Measurements from ENCODE around the gene TFDP1. TPM values are rescaled to one million over a fixed set of nuclear protein-coding genes. Genes with fewer than 3 reads are reported as not detected.

TFDP1 gene
- total and polyA plus RNA-seq, 2 experiments from 2014 or later = 74.8 to 122 TPM

DNA sequence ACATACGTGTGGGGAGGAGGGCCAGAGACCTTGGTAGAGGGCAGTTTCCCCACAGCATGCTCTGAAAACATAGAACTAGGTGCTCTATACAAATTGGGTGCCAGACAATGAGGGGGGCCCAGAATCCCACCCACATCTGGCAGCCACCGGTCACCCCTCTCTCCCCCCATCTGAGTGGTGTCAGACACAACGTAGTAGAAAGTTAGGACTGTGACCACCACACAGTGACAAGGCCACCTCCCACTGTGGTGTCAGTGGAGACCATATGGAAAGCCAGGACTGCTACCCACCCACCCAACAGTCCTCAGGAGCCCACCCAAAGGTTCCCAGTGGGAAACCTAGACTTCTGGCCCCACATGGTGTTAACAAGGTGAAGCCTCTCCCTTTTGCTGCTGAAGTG, 75.5 kb downstream of the TFDP1 start:
- H3K36me3 ChIP-seq (ENCODE audit: low read depth) = no peaks in the 10 kb centered on the region
- no peaks in the 10 kb centered on the region for H3K4me1 ChIP-seq (ENCODE audit: insufficient read depth)
- H3K27me3 ChIP-seq (replicated peaks; ENCODE audit: insufficient read depth) = peaks cover 8% of the 10 kb centered on the region
- WGBS, 2 experiments (ENCODE audit: low coverage in 1 of 2, low lambda C conversion rate in 2 of 2, missing lambda C conversion rate in 2 of 2) = 60 to 64% methylated on average over 3 of the region's 3 CpGs
- TF ChIP-seq EZH2 (IDR thresholded peaks at IDR 0.05; ENCODE audit: insufficient read depth, poor library complexity, severe bottlenecking) (no peak), EZH2phosphoT487 (IDR thresholded peaks at IDR 0.05; ENCODE audit: insufficient read depth, low read depth) (no peak)
- DNase-seq = no peak
- in situ Hi-C loops (cut with MboI) = no loop called here
- no peak overlapping the region for H2AFZ ChIP-seq
- no peaks in the 10 kb centered on the region for H4K20me1 ChIP-seq (ENCODE audit: insufficient read depth)
- no peaks in the 10 kb centered on the region for H3K79me2 ChIP-seq (ENCODE audit: insufficient read depth)
- H3K4me3 ChIP-seq = no peak overlapping the region
- no peak overlapping the region for H3K4me2 ChIP-seq (ENCODE audit: unreplicated experiment)
- H3K27ac ChIP-seq = no peak overlapping the region
- no peaks in the 10 kb centered on the region for H3K9me3 ChIP-seq (ENCODE audit: low read depth)
- H3K9ac ChIP-seq = no peak overlapping the region
- H3K9me2 ChIP-seq (ENCODE audit: insufficient read depth) = no peaks in the 10 kb centered on the region
- H3F3A ChIP-seq (ENCODE audit: insufficient read depth) = no peaks in the 10 kb centered on the region

DNA sequence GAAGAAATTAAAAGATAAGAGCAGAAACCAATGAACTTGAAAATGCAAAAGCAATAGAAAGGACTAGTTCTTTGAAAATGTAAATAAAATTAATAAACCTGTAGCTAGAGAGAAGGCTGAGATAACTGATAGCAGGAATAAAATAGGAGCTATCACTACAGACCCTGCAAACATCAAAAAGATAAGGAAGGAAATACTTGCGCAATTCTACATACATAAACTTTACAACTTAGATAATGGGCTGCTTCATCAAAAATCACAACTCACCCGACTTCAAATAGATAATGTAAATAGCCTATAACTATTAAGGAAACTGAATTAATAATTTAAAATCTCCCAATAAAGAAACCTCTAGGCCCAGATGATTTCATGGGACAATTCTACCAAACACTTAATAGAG, 77.0 kb downstream of the TFDP1 start:
- H3K27ac ChIP-seq = no peak overlapping the region
- in situ Hi-C loops (cut with MboI) = no loop called here

GRCh38 chr13:113663934-113664333, 79.4 kb downstream of the TFDP1 start:
- 28 to 41% methylated on average over 15 of the region's 15 CpGs for WGBS, 2 experiments (ENCODE audit: low coverage in 1 of 2, low lambda C conversion rate in 2 of 2, missing lambda C conversion rate in 2 of 2)
- H3K4me3 ChIP-seq = no peak overlapping the region
- H3F3A ChIP-seq (ENCODE audit: insufficient read depth) = no peaks in the 10 kb centered on the region; the same call in 1 of the 2 replicates
- no peak overlapping the region for H2AFZ ChIP-seq
- H3K4me1 ChIP-seq (ENCODE audit: insufficient read depth) = no peaks in the 10 kb centered on the region
- no peak overlapping the region for H3K27ac ChIP-seq
- peaks cover 8% of the 10 kb centered on the region for H3K27me3 ChIP-seq (replicated peaks; ENCODE audit: insufficient read depth)
- no peak overlapping the region for H3K9ac ChIP-seq
- H3K9me3 ChIP-seq (ENCODE audit: low read depth) = no peaks in the 10 kb centered on the region
- in situ Hi-C loops (cut with MboI) = no loop called here
- H3K9me2 ChIP-seq (ENCODE audit: insufficient read depth) = no peaks in the 10 kb centered on the region
- DNase-seq = no peak
- no peaks in the 10 kb centered on the region for H4K20me1 ChIP-seq (ENCODE audit: insufficient read depth)
- no peak overlapping the region for H3K4me2 ChIP-seq (ENCODE audit: unreplicated experiment)
- no peak for TF ChIP-seq EZH2 (IDR thresholded peaks at IDR 0.05; ENCODE audit: insufficient read depth, poor library complexity, severe bottlenecking)
- TF ChIP-seq EZH2phosphoT487 (IDR thresholded peaks at IDR 0.05; ENCODE audit: insufficient read depth, low read depth) = no peak
- no peaks in the 10 kb centered on the region for H3K79me2 ChIP-seq (ENCODE audit: insufficient read depth)
- no peaks in the 10 kb centered on the region for H3K36me3 ChIP-seq (ENCODE audit: low read depth)

More for the DNA sequence above, 77.0 kb downstream of the TFDP1 start:
- H3K9ac ChIP-seq = no peak overlapping the region
- no peak for TF ChIP-seq EZH2 (IDR thresholded peaks at IDR 0.05; ENCODE audit: insufficient read depth, poor library complexity, severe bottlenecking)
- TF ChIP-seq EZH2phosphoT487 (IDR thresholded peaks at IDR 0.05; ENCODE audit: insufficient read depth, low read depth) = no peak
- H3K9me2 ChIP-seq (ENCODE audit: insufficient read depth) = no peaks in the 10 kb centered on the region
- no peak overlapping the region for H3K4me3 ChIP-seq
- no peaks in the 10 kb centered on the region; the same call in 1 of the 2 replicates for H3F3A ChIP-seq (ENCODE audit: insufficient read depth)
- peaks cover 8% of the 10 kb centered on the region for H3K27me3 ChIP-seq (replicated peaks; ENCODE audit: insufficient read depth)
- no peaks in the 10 kb centered on the region for H4K20me1 ChIP-seq (ENCODE audit: insufficient read depth)
- H2AFZ ChIP-seq = no peak overlapping the region
- H3K79me2 ChIP-seq (ENCODE audit: insufficient read depth) = no peaks in the 10 kb centered on the region
- H3K4me2 ChIP-seq (ENCODE audit: unreplicated experiment) = no peak overlapping the region
- H3K4me1 ChIP-seq (ENCODE audit: insufficient read depth) = no peaks in the 10 kb centered on the region
- WGBS, 2 experiments (ENCODE audit: low coverage in 1 of 2, low lambda C conversion rate in 2 of 2, missing lambda C conversion rate in 2 of 2) = 74 to 81% methylated on average over 2 of the region's 2 CpGs
- DNase-seq = no peak
- no peaks in the 10 kb centered on the region for H3K36me3 ChIP-seq (ENCODE audit: low read depth)
- H3K9me3 ChIP-seq (ENCODE audit: low read depth) = no peaks in the 10 kb centered on the region

DNA sequence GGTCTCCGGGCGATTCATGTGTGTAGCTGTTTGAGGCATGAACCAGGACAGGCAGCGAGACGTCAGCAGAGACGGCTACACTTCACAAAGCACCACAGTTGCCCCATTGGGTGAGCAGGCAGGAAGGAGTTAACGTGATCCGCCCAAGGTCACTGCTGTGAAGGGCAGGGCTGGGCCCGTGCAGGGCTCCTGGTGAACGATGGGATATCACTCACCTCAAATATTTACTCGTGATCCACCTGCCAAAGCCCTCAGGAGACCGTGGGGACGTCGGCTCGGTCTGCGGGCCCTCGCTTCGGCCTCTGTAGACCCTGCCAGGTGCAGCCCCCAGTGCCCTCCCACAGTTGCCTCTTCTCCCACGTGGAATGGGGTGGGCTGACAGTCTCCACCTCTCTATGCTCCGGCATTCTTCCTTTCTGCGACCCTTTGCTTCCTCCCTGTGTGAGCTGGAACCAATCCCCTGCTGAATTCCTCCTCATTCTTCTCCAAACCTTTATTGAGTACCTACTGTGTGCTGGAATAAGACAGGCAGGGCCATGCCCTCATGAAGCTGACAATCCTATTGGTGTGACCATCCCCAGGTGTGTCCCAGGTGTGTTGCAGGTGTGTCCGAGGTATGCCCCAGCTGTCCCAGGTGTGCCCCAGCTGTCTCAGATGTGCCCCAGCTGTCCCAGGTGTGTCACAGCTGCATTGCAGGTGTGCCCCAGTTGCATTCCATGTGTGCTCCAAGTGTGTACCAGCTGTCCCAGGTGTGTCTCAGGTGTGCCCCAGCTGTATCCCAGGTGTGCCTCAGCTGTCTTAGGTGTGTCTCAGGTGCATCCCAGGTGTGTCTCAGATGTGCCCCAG, 80.4 kb downstream of the TFDP1 start:
- no peak overlapping the region for H3K27ac ChIP-seq
- no peaks in the 10 kb centered on the region for H3K79me2 ChIP-seq (ENCODE audit: insufficient read depth)
- DNase-seq = no peak
- in situ Hi-C loops (cut with MboI) = no loop called here
- H3K36me3 ChIP-seq (ENCODE audit: low read depth) = no peaks in the 10 kb centered on the region
- H4K20me1 ChIP-seq (ENCODE audit: insufficient read depth) = no peaks in the 10 kb centered on the region
- TF ChIP-seq EZH2phosphoT487 (IDR thresholded peaks at IDR 0.05; ENCODE audit: insufficient read depth, low read depth) = no peak
- TF ChIP-seq EZH2 (IDR thresholded peaks at IDR 0.05; ENCODE audit: insufficient read depth, poor library complexity, severe bottlenecking) = no peak
- no peaks in the 10 kb centered on the region for H3K9me3 ChIP-seq (ENCODE audit: low read depth)
- no peaks in the 10 kb centered on the region; the same call in 1 of the 2 replicates for H3F3A ChIP-seq (ENCODE audit: insufficient read depth)
- H3K4me1 ChIP-seq (ENCODE audit: insufficient read depth) = no peaks in the 10 kb centered on the region
- 50 to 52% methylated on average over 21 of the region's 21 CpGs for WGBS, 2 experiments (ENCODE audit: low coverage in 1 of 2, low lambda C conversion rate in 2 of 2, missing lambda C conversion rate in 2 of 2)
- peaks cover 8% of the 10 kb centered on the region for H3K27me3 ChIP-seq (replicated peaks; ENCODE audit: insufficient read depth)
- H2AFZ ChIP-seq = no peak overlapping the region
- no peak overlapping the region for H3K9ac ChIP-seq
- no peak overlapping the region for H3K4me2 ChIP-seq (ENCODE audit: unreplicated experiment)
- no peaks in the 10 kb centered on the region for H3K9me2 ChIP-seq (ENCODE audit: insufficient read depth)
- H3K4me3 ChIP-seq = no peak overlapping the region
